HG02678 (cell line): ENCODE results near the gene TMEM123.

Experiments used
- ATAC-seq: cut with Tn5 transposase; IDR thresholded peaks from one replicate; pipeline ENCODE4 v1.9.1; 2021; ENCODE audit warnings: mild to moderate bottlenecking, moderate library complexity; ENCODE audit not compliant: unreplicated experiment

Gene TMEM123

GRCh38 chr11:102399189-102399588 is 53.4 kb downstream of the TMEM123 start:
- ATAC-seq: no peak

GRCh38 chr11:102398297-102398696 is 54.3 kb downstream of the TMEM123 start:
- no peak for ATAC-seq

- ATAC-seq: no peak
Observed at GRCh38 chr11:102396708-102397563, 55.6 kb downstream of the TMEM123 start.

GRCh38 chr11:102395720-102396393 is 56.7 kb downstream of the TMEM123 start:
- ATAC-seq: no peak

- no peak for ATAC-seq
Observed at GRCh38 chr11:102393272-102393730, 59.3 kb downstream of the TMEM123 start.

GRCh38 chr11:102391549-102392237 is 60.9 kb downstream of the TMEM123 start:
- ATAC-seq: no peak

GRCh38 chr11:102390667-102391465 is 61.7 kb downstream of the TMEM123 start:
- peak; percentile 86 for ATAC-seq

GRCh38 chr11:102389253-102389652 is 63.3 kb downstream of the TMEM123 start:
- ATAC-seq: no peak

GRCh38 chr11:102387043-102387781 is 65.4 kb downstream of the TMEM123 start:
- no peak for ATAC-seq

- ATAC-seq: no peak
Observed at GRCh38 chr11:102386136-102386734, 66.3 kb downstream of the TMEM123 start.

- ATAC-seq: no peak
Observed at GRCh38 chr11:102385085-102386007, 67.2 kb downstream of the TMEM123 start.

GRCh38 chr11:102384419-102385079 is 68.0 kb downstream of the TMEM123 start:
- no peak for ATAC-seq

- no peak for ATAC-seq
Observed at GRCh38 chr11:102383839-102384238, 68.7 kb downstream of the TMEM123 start.

GRCh38 chr11:102382384-102382783 is 70.2 kb downstream of the TMEM123 start:
- no peak for ATAC-seq

GRCh38 chr11:102378818-102379217 is 73.7 kb downstream of the TMEM123 start:
- ATAC-seq: no peak

- ATAC-seq: no peak
Observed at GRCh38 chr11:102377891-102378290, 74.7 kb downstream of the TMEM123 start.

- ATAC-seq: no peak
Observed at GRCh38 chr11:102375720-102376399, 76.7 kb downstream of the TMEM123 start.
